ENCODE data around the gene CARNS1.

DNA sequence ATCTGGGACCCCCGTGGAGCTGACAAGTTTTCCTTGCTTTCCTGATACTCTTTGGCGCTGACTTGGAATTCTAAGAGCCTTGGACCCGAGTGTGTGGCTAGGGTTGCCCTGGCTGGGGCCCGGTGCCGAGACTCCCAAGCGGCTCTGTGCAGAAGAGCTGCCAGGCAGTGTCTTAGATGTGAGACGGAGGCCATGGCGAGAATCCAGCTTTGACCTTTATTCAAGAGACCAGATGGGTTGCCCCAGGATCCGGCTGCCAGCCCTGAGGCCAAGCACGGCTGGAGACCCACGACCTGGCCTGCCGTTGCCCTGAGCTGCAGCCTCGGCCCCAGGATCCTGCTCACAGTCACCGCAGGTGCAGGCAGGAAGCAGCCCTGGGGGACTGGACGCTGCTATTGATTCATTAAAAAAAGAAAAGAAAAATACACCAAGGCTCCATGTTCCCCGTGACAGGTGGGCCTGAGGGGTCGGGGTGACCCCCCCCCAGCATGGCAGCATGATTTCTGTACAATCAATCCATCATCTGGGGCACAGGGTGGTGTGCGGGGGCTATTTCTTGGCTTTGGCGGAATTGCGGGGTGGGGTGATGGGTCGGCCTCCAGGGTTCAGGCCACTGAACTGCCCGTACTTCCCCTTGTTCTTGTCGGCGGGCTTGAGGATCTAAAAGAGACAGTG lies 17.4 kb upstream of the CARNS1 start:
- TF ChIP-seq, protein P1, sequence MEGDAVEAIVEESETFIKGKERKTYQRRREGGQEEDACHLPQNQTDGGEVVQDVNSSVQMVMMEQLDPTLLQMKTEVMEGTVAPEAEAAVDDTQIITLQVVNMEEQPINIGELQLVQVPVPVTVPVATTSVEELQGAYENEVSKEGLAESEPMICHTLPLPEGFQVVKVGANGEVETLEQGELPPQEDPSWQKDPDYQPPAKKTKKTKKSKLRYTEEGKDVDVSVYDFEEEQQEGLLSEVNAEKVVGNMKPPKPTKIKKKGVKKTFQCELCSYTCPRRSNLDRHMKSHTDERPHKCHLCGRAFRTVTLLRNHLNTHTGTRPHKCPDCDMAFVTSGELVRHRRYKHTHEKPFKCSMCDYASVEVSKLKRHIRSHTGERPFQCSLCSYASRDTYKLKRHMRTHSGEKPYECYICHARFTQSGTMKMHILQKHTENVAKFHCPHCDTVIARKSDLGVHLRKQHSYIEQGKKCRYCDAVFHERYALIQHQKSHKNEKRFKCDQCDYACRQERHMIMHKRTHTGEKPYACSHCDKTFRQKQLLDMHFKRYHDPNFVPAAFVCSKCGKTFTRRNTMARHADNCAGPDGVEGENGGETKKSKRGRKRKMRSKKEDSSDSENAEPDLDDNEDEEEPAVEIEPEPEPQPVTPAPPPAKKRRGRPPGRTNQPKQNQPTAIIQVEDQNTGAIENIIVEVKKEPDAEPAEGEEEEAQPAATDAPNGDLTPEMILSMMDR (conservative IDR thresholded peaks at IDR 0.05; ENCODE audit: low read depth, low read length) = no peak
- no peak for TF ChIP-seq EZH2 (IDR thresholded peaks at IDR 0.05; ENCODE audit: borderline replicate concordance, low read depth, low read length, poor library complexity, severe bottlenecking)

Data from A673 (cell line).